Measurements from ENCODE around the gene POLR2E. TPM values are rescaled to one million over a fixed set of nuclear protein-coding genes. Genes with fewer than 3 reads are reported as not detected.

The POLR2E gene
- polyA plus RNA-seq, 1 donor (not counting 4 experiments of a cell fraction or from before 2014, with no cell fraction given) = 178 TPM

GRCh38 chr19:1091544-1092175, 3.5 kb downstream of the POLR2E start:
- Histone ChIP-seq H3K9me1 (ENCODE audit: control insufficient read depth, extremely low read depth, insufficient read depth, low read length) (no peaks in the 10 kb centered on the region), H3K79me2 (ENCODE audit: control insufficient read depth, insufficient read depth, low read length) (peaks cover 33% of the 10 kb centered on the region), H3K4me3 (ENCODE audit: control insufficient read depth in 2 of 3, extremely low read depth in 1 of 3, insufficient read depth in 2 of 3, low read depth in 1 of 3, low read length in 3 of 3) (no peak overlapping the region), H3K27me3 (ENCODE audit: control insufficient read depth, extremely low read depth, insufficient read depth, low read length) (no peaks in the 10 kb centered on the region), H3K4me2 (ENCODE audit: control insufficient read depth, extremely low read depth, insufficient read depth, low read depth, low read length) (no peak overlapping the region), H3K9me3 (ENCODE audit: control insufficient read depth, low read depth, low read length) (no peaks in the 10 kb centered on the region), H3K4me1 (ENCODE audit: control insufficient read depth, extremely low read depth, insufficient read depth, low read length) (peaks cover 7% of the 10 kb centered on the region), H2AFZ (ENCODE audit: control insufficient read depth, low read length) (no peak overlapping the region), H4K20me1 (ENCODE audit: control insufficient read depth, extremely low read depth, insufficient read depth, low read length) (no peaks in the 10 kb centered on the region), H3K27ac (ENCODE audit: control insufficient read depth, insufficient read depth, low read length) (no peak overlapping the region), H3K36me3 (ENCODE audit: control insufficient read depth in 2 of 2, extremely low read depth in 1 of 2, insufficient read depth in 2 of 2, low read length in 2 of 2) (peaks cover 24 to 25% of the 10 kb centered on the region in 2 experiments), H3K9ac (ENCODE audit: control insufficient read depth, extremely low read depth, insufficient read depth, low read length) (no peak overlapping the region)
- TF ChIP-seq EZH2 (IDR thresholded peaks at IDR 0.05; ENCODE audit: low read length) = no peak
- no peak for FAIRE-seq
- dilution Hi-C loops (cut with MboI; ENCODE audit: extremely low pct_ligation_motif_present, low sequenced_read_pairs) = no loop called here
- DNase-seq (ENCODE audit: low read depth, low spot score) = no peak

GRCh38 chr19:1090731-1091543, 4.2 kb downstream of the POLR2E start:
- Histone ChIP-seq H4K20me1 (ENCODE audit: control insufficient read depth, extremely low read depth, insufficient read depth, low read length) (no peaks in the 10 kb centered on the region), H3K9me3 (ENCODE audit: control insufficient read depth, low read depth, low read length) (no peaks in the 10 kb centered on the region), H3K9ac (ENCODE audit: control insufficient read depth, extremely low read depth, insufficient read depth, low read length) (no peak overlapping the region), H3K79me2 (ENCODE audit: control insufficient read depth, insufficient read depth, low read length) (peaks cover 33% of the 10 kb centered on the region), H3K4me1 (ENCODE audit: control insufficient read depth, extremely low read depth, insufficient read depth, low read length) (peaks cover 7% of the 10 kb centered on the region), H3K9me1 (ENCODE audit: control insufficient read depth, extremely low read depth, insufficient read depth, low read length) (no peaks in the 10 kb centered on the region), H3K4me3 (ENCODE audit: control insufficient read depth in 2 of 3, extremely low read depth in 1 of 3, insufficient read depth in 2 of 3, low read depth in 1 of 3, low read length in 3 of 3) (no peak overlapping the region), H3K4me2 (ENCODE audit: control insufficient read depth, extremely low read depth, insufficient read depth, low read depth, low read length) (no peak overlapping the region), H3K27me3 (ENCODE audit: control insufficient read depth, extremely low read depth, insufficient read depth, low read length) (no peaks in the 10 kb centered on the region), H2AFZ (ENCODE audit: control insufficient read depth, low read length) (no peak overlapping the region), H3K36me3 (ENCODE audit: control insufficient read depth in 2 of 2, extremely low read depth in 1 of 2, insufficient read depth in 2 of 2, low read length in 2 of 2) (peaks cover 29% of the 10 kb centered on the region in 2 experiments), H3K27ac (ENCODE audit: control insufficient read depth, insufficient read depth, low read length) (no peak overlapping the region)
- TF ChIP-seq CTCF (optimal IDR thresholded peaks at IDR 0.05 in 1 of 3, IDR thresholded peaks at IDR 0.05 in 1 of 3, conservative IDR thresholded peaks at IDR 0.05 in 1 of 3; ENCODE audit: extremely low read depth in 1 of 3, insufficient read depth in 2 of 3, low read length in 3 of 3) (no peak), EZH2 (IDR thresholded peaks at IDR 0.05; ENCODE audit: low read length) (no peak)
- dilution Hi-C loops (cut with MboI; ENCODE audit: extremely low pct_ligation_motif_present, low sequenced_read_pairs) = no loop called here
- no peak for FAIRE-seq
- no peak for DNase-seq (ENCODE audit: low read depth, low spot score)
